ENCODE results near the gene CACNA1S. TPM values are rescaled to one million over a fixed set of nuclear protein-coding genes. Genes with fewer than 3 reads are reported as not detected.

Gene CACNA1S
- total RNA-seq, 1 donor from 2014 or later: not detected

GRCh38 chr1:201127755-201128455, 15.7 kb upstream of the CACNA1S start:
- Histone ChIP-seq H3K27ac (replicated peaks) (no peak overlapping the region), H3K4me1 (no peaks in the 10 kb centered on the region), H3K9me3 (replicated peaks) (no peaks in the 10 kb centered on the region), H3K27me3 (ENCODE audit: low read depth) (peaks cover 38% of the 10 kb centered on the region), H3K36me3 (no peaks in the 10 kb centered on the region), H3K4me3 (no peak overlapping the region)
- DNase-seq: no peak
- TF ChIP-seq CTCF (IDR thresholded peaks at IDR 0.05; ENCODE audit: borderline replicate concordance): no peak
- intact Hi-C loops (cut with micrococcal nuclease): no loop called here

GRCh38 chr1:201126832-201127754, 14.9 kb upstream of the CACNA1S start, which contains the start of gene ASCL5:
Gene ASCL5 (minus strand): TSS chr1:201127184. CDS start chr1:201115372, 11,812 bp downstream.
- TF ChIP-seq CTCF (IDR thresholded peaks at IDR 0.05; ENCODE audit: borderline replicate concordance): no peak
- H3K4me1 ChIP-seq: no peaks in the 10 kb centered on the region
- H3K4me3 ChIP-seq: no peak within 1 kb of the TSS
- no peak for DNase-seq
- H3K36me3 ChIP-seq: no peaks in the 10 kb centered on the region
- H3K27me3 ChIP-seq (ENCODE audit: low read depth): peaks cover 46% of the 10 kb centered on the region
- intact Hi-C loops (cut with micrococcal nuclease): no loop called here
- H3K27ac ChIP-seq (replicated peaks): no peak within 1 kb of the TSS
- no peaks in the 10 kb centered on the region for H3K9me3 ChIP-seq (replicated peaks)

- Histone ChIP-seq H3K4me1 (no peaks in the 10 kb centered on the region), H3K27me3 (ENCODE audit: low read depth) (peaks cover 53% of the 10 kb centered on the region), H3K27ac (replicated peaks) (no peak overlapping the region), H3K36me3 (no peaks in the 10 kb centered on the region), H3K4me3 (no peak overlapping the region), H3K9me3 (replicated peaks) (no peaks in the 10 kb centered on the region)
- no peak for TF ChIP-seq CTCF (IDR thresholded peaks at IDR 0.05; ENCODE audit: borderline replicate concordance)
- intact Hi-C loops (cut with micrococcal nuclease): no loop called here
- DNase-seq: no peak
Observed at GRCh38 chr1:201126463-201126831, 14.2 kb upstream of the CACNA1S start.

GRCh38 chr1:201125800-201126199, 13.6 kb upstream of the CACNA1S start:
- no peak for TF ChIP-seq CTCF (IDR thresholded peaks at IDR 0.05; ENCODE audit: borderline replicate concordance)
- H3K27ac ChIP-seq (replicated peaks): no peak overlapping the region
- intact Hi-C loops (cut with micrococcal nuclease): no loop called here

GRCh38 chr1:201125019-201125418, 12.8 kb upstream of the CACNA1S start:
- intact Hi-C loops (cut with micrococcal nuclease): no loop called here

More at GRCh38 chr1:201125800-201126199, 13.6 kb upstream of the CACNA1S start:
- DNase-seq: no peak
- Histone ChIP-seq H3K4me1 (no peaks in the 10 kb centered on the region), H3K27me3 (ENCODE audit: low read depth) (peaks cover 58% of the 10 kb centered on the region), H3K9me3 (replicated peaks) (no peaks in the 10 kb centered on the region), H3K4me3 (no peak overlapping the region), H3K36me3 (no peaks in the 10 kb centered on the region)

More at GRCh38 chr1:201125019-201125418, 12.8 kb upstream of the CACNA1S start:
- DNase-seq: no peak
- H3K4me1 ChIP-seq: peaks cover 3% of the 10 kb centered on the region
- no peaks in the 10 kb centered on the region for H3K9me3 ChIP-seq (replicated peaks)
- no peak overlapping the region for H3K27ac ChIP-seq (replicated peaks)
- no peaks in the 10 kb centered on the region for H3K36me3 ChIP-seq
- peaks cover 66% of the 10 kb centered on the region for H3K27me3 ChIP-seq (ENCODE audit: low read depth)
- H3K4me3 ChIP-seq: no peak overlapping the region
- TF ChIP-seq CTCF (IDR thresholded peaks at IDR 0.05; ENCODE audit: borderline replicate concordance): no peak
